ENCODE results near the gene ROR1. TPM values are rescaled to one million over a fixed set of nuclear protein-coding genes. Genes with fewer than 3 reads are reported as not detected.
"Not testable (repeated sequence)": the region's sequence is repeated elsewhere in the genome, so short reads cannot be mapped to it uniquely, and the experiment has no call there.

The ROR1 gene
- total RNA-seq, 1 donor from 2014 or later, result 0.02 TPM

- intact Hi-C loops (cut with micrococcal nuclease), result no loop called here
Observed at GRCh38 chr1:63821091-63822005, 47.5 kb downstream of the ROR1 start.

GRCh38 chr1:63822540-63822939 is 48.7 kb downstream of the ROR1 start:
- intact Hi-C loops (cut with micrococcal nuclease), result no loop called here

- intact Hi-C loops (cut with micrococcal nuclease), result no loop called here
Observed at GRCh38 chr1:63824451-63824850, 50.6 kb downstream of the ROR1 start.

GRCh38 chr1:63825111-63825510 is 51.3 kb downstream of the ROR1 start:
- intact Hi-C loops (cut with micrococcal nuclease), result no loop called here

- intact Hi-C loops (cut with micrococcal nuclease), result not testable (repeated sequence)
Observed at GRCh38 chr1:63826246-63826861, 52.5 kb downstream of the ROR1 start.

GRCh38 chr1:63827411-63828321 is 53.8 kb downstream of the ROR1 start:
- intact Hi-C loops (cut with micrococcal nuclease), result no loop called here

- intact Hi-C loops (cut with micrococcal nuclease), result no loop called here
Observed at GRCh38 chr1:63828322-63829044, 54.7 kb downstream of the ROR1 start.

- intact Hi-C loops (cut with micrococcal nuclease), result no loop called here
Observed at GRCh38 chr1:63829349-63830327, 55.8 kb downstream of the ROR1 start.

GRCh38 chr1:63831409-63831808 is 57.6 kb downstream of the ROR1 start:
- intact Hi-C loops (cut with micrococcal nuclease), result no loop called here

- intact Hi-C loops (cut with micrococcal nuclease), result no loop called here
Observed at GRCh38 chr1:63833363-63834119, 59.7 kb downstream of the ROR1 start.

GRCh38 chr1:63835128-63835527 is 61.3 kb downstream of the ROR1 start:
- intact Hi-C loops (cut with micrococcal nuclease), result no loop called here

GRCh38 chr1:63836374-63836773 is 62.6 kb downstream of the ROR1 start:
- intact Hi-C loops (cut with micrococcal nuclease), result no loop called here

- intact Hi-C loops (cut with micrococcal nuclease), result no loop called here
Observed at GRCh38 chr1:63836830-63837229, 63.0 kb downstream of the ROR1 start.

GRCh38 chr1:63843010-63843409 is 69.2 kb downstream of the ROR1 start:
- intact Hi-C loops (cut with micrococcal nuclease), result no loop called here

GRCh38 chr1:63843884-63844283 is 70.1 kb downstream of the ROR1 start:
- intact Hi-C loops (cut with micrococcal nuclease), result no loop called here

GRCh38 chr1:63845346-63845745 is 71.5 kb downstream of the ROR1 start:
- intact Hi-C loops (cut with micrococcal nuclease), result no loop called here

GRCh38 chr1:63847308-63847910 is 73.6 kb downstream of the ROR1 start:
- intact Hi-C loops (cut with micrococcal nuclease), result no loop called here

GRCh38 chr1:63848733-63849132 is 74.9 kb downstream of the ROR1 start:
- intact Hi-C loops (cut with micrococcal nuclease), result no loop called here

- intact Hi-C loops (cut with micrococcal nuclease), result no loop called here
Observed at GRCh38 chr1:63849149-63849548, 75.3 kb downstream of the ROR1 start.

Data from T-helper 1 cell treated with Interleukin-12 subunit alpha and Interleukin-12 subunit beta and Interleukin-4 antibody, amounts not matched to agents 30 ng/mL and 1 ng/mL, for 36 hours (primary cell).